HG03378 (cell line): Measurements from ENCODE around the gene RGS7BP.
"Not testable (repeated sequence)": the region's sequence is repeated elsewhere in the genome, so short reads cannot be mapped to it uniquely, and the experiment has no call there.

Source experiments
- ATAC-seq: cut with Tn5 transposase; IDR thresholded peaks from one replicate; pipeline ENCODE4 v1.9.1; 2021; ENCODE audit warnings: mild to moderate bottlenecking, moderate library complexity; ENCODE audit not compliant: unreplicated experiment

The RGS7BP gene

DNA sequence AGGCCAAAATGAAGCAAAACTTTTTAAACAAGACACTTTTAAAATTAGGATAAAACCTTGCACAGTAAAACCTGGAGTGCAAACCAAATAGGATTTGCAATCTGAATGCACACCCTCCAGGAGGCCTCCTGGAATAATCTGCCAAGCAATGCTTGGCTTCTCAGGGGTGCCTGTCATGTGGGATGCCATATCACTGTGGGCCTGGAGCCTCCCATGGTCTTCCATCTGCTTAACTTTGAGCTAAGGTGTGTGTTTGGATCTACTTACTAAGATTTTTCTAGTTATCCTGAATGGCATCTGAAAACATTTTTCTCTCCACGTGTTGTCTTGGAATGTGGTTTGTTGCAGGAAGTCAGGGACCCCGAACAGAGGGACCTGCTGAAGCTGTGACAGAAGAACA is 52.1 kb downstream of the RGS7BP start:
- no peak for ATAC-seq

DNA sequence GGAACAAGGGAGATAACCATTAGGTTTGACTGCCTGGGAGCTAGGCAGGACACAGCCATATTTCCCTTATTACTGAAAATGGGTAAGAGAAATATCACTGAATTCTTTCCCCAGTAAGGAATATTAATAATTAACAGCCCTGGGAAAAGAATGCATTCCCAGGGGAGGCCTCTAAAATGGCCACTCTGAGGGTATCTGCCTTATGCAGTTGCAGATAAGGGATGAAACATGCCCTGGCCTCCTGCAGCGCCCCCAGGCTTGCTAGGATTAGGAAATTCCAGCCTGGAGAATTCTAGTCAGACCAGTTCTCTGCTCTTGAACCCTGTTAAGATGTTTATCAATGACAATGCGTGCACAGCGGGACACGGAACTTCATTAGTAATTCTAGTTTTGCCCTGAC is 52.8 kb downstream of the RGS7BP start:
- not testable (repeated sequence) for ATAC-seq

- ATAC-seq: no peak
These were observed 60.6 kb downstream of the RGS7BP start for GRCh38 chr5:64566310-64566916.

- ATAC-seq: no peak
These were observed 64.0 kb downstream of the RGS7BP start for GRCh38 chr5:64569858-64570257.

DNA sequence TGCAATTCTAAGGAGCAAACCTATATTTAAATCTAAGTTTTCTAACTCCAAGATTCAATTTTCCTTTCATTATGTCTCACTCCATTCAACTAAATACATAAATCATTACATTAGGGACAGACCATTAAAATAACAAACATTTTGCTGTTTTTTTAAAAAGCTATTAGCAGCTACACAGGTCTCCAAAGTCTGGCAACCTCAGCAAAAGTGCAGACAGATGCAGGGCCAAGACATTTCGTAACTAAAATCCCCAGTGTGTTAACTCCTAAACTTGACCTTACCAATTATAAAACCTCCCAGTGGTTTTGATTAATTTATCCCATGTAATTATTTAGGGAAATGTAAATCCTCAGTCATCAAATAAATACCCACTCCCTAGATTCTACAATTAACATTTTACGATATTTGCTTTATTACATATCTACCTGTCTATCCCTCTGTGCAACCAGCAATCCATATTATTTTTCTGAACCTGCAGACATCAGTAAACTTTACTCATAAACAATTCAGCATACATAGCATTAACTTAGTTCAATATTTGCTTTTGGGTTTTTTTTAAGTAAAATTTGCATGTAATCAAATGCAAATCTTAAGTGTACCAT is 64.7 kb downstream of the RGS7BP start:
- ATAC-seq: no peak

DNA sequence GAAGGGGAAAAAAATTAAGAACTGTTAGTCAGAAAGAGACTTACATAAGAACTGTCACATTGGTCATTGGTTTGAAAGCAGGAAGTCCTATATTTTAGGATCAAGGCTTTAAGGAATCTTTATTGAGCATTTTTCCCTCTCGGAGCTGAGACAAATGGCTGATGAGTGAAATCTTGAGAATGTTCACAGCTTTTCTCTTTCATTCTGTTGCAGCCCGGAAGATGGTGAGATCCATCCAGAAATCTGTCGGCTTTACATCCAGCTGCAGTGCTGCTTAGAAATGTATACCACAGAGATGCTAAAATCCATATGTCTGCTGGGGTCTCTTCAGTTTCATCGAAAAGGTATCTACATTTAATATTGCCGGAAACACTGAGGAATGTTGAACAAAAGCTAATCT is 69.7 kb downstream of the RGS7BP start:
- ATAC-seq: no peak

DNA sequence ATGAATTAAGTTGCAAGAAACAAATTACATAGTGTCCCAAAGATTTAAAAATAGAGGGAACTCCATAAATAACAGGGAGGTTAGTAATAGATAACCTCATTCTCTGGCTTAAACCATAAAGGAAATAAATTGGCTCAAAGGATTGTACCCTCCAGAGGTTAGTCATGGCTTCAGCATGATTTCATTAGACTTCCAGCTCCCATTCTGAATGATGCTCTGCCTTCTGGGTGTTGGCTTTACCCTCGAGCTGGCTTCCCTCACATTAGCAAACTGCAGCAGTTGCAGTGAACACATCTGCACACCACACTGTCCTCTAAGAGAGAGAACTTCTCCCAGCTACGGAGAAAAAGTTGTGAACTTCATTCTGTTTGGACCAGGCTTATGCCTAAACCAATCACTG is 70.4 kb downstream of the RGS7BP start:
- ATAC-seq: no peak

DNA sequence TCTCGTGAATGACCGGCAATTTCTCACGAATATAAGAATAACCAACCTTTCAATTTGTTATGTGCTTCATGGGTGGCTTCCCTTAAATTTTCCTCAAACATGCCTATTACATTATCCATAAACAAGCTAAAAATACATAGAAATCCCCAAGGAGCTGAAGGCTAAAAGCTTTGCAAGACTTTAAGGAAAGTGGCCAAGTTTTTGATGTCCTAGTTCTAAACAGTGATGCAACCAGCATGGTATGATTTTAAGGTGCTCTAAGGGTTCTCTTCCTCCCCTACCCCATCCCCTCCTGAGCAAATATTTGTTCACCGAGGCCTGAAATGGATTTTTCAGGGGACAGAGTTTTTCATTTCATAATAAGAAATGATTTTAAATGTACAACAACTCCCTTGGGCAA is 79.8 kb downstream of the RGS7BP start:
- ATAC-seq: no peak

GRCh38 chr5:64587370-64587769 is 81.6 kb downstream of the RGS7BP start:
- ATAC-seq: no peak

GRCh38 chr5:64592730-64593341 is 87.0 kb downstream of the RGS7BP start:
- no peak for ATAC-seq

GRCh38 chr5:64594025-64594424 is 88.2 kb downstream of the RGS7BP start:
- no peak for ATAC-seq

DNA sequence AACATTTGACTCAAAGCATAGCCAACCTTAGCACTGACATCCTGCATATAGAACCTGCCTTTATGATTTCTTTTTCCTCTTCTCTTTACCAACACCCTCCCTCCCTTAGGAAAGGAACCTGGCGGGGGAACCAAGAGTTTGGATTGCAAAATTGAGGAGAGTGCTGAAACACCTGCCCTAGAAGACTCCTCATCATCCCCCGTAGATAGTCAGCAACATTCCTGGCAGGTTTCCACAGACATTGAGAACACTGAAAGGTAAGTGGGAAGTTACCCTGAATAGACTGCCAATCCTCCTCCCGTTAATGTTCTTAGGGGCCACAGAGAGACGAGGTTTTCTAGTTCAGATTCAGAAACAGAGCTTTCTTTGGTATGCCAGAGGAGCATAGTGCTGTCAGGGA is 88.8 kb downstream of the RGS7BP start:
- no peak for ATAC-seq

DNA sequence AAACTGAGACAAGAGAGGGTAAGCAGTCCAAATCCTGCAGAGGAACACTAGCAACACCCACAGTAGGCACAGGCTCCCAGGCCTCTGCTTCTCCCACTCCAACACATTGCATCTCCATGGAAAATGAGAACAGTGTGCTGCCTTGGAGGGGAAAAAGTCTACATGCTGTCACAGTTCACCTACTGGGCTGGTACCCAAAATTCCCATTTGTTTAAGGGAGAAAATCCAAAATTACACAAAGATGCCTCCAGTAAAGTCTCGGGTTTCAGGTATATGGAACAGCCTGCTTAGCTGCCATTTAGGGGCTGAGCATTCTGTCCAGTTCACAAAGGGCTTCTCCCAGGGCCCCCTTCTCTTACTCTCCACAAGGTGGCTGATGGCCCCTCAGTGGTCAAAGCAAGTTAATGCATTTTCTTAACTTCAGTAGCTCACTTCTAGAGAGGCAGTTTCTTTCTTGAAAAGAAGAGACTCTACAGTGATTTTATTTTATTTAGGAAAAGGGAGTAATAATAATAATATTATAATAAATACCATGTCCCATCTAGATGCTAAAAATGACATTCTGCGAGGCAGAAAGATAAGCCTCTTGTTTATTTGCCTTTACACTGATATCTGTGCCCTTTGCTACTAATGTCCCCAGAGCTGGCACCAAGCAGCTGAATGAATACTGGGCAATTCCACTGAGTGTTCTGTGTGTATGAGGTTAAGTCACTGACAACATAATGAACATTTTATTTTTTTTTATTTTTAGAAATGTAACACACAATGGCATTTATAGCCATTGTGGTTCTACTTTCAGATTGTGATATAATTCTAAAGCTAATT is 89.4 kb downstream of the RGS7BP start:
- no peak for ATAC-seq

GRCh38 chr5:64599226-64599625 is 93.4 kb downstream of the RGS7BP start:
- ATAC-seq: no peak

DNA sequence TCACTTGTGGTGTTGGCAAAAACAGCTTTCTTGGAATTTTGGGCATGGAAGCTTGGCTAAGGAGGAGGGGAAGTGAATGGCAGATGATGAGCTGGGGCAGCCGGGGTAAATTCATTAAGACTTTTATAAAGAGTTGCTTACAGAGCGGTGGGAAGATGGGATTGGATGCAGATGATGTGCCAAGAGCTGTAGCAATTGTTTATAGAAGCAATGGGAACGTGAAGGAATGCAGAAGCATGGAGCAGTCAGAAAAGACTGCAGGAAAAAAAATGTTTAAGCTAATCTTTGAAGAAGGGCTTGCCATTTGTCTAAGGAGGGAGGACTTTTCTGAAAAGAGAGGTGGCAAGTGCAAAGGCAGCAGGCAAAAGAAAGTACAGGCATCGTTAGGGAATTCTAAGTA is 97.9 kb downstream of the RGS7BP start:
- no peak for ATAC-seq

- no peak for ATAC-seq
These were observed 101.1 kb downstream of the RGS7BP start for GRCh38 chr5:64606926-64607325.

DNA sequence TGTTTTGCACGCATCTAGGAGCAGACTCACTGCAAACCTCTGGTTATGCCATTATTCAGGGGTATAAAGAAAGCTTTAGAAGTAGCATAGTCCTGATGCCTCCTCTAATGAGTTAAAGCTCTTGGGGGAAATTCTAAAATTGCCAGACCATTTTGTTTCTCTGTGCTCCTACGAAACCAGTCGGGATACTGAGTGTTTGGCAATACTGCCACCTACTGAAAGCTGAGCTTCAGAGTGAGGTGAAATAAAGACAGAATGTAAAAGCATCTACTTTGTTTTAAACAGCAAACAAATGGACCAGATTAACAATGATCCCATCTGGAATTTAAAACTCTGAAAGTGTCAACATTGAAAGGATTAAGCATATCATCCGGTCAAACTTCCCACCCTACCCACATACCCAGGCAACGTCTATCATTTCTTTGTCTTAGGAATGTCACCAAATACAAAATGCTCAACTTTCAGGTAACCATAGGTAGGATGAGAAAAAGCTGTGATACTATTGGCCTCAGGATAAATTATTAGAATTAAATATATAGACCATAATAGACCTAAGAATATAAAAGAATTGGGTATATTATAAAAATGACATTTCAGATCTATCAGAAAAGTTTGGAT is 106.6 kb downstream of the RGS7BP start:
- ATAC-seq: no peak

DNA sequence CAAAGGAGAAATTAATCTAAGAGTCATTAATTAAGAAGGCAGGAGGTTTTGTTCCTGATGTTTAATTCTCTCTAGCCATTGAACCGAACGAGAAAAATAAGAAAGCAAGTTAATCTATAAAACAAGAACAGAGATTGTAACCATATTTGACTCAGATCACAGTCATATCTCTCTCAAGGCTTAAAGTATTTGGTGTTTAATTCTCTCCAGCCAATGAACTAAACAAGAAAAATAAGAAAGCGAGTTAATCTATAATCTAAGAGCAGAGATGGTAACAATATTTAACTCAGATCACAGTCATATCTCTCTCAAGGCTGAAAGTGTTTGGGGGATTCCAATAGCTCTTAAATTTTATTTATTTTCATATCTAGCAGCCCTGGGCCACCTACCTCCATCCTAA is 110.1 kb downstream of the RGS7BP start:
- ATAC-seq: peak; percentile 94

DNA sequence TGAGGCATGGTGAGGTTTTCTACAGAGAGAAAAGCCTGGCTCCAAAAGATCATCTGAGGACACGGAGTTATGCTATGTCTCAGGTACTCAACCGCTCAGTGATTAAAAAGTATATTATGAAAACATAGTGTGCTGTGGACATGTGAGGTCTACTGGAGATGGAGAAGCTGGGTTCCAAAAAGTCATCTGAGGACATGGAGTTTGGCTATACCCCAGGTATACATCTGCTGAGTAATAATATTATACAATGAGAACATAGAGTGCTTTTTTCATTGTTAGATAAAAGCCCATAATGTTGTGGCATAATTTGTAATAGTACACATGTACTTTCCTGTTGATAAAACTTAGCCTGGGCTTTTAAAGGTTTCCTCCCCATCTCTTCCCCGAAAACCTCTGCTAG is 113.8 kb downstream of the RGS7BP start:
- no peak for ATAC-seq

DNA sequence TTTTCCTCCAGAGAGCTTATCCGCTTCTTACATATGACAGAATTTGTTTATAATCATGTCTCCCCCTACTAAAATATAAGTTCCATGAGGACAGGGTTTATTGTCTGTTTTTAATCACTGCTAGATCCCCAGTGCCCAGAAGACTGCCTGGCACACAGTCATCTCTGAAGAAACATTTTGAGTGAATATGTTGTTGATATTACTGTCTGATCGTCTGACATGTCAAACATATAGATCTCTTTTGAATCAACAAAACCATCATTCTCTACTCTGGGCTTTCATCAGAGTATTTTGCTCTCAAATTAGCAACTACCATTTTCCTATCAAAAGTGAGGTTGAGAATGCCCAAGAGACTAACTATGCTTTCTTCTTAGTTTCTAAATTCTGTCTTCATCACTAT is 117.2 kb downstream of the RGS7BP start:
- ATAC-seq: no peak

DNA sequence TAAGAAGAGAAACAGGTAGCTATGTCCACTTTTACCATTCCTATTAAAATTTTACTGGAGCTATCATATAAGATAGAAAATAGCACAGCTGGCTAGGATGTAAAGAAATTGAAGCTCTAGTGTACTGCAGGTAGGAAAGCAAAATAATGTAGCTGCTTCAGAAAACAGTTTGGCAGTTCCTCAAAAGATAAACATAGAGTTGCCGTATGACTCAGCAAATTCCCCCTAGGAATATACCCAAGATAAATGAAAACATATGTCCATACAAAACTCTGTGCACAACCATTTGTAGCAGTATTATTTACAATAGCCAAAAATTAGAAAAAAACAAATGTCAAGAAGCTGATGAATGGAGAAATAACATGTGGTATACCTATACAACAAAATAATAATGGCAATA is 119.9 kb downstream of the RGS7BP start:
- ATAC-seq: no peak
